ENCODE data around the gene PARVB.

GRCh38 chr22:44025171-44026065 is 1.3 kb downstream of the PARVB start:
- TF ChIP-seq CTCF (IDR thresholded peaks at IDR 0.05; ENCODE audit: control extremely low read depth in 1 of 3, insufficient read depth in 1 of 3, low read depth in 1 of 3, low read length in 3 of 3) (no peak), PHF8 (conservative IDR thresholded peaks at IDR 0.05; ENCODE audit: low read depth, low read length) (no peak), KDM4A (IDR thresholded peaks at IDR 0.05; ENCODE audit: low read depth, low read length, severe bottlenecking) (no peak), TEAD4 (IDR thresholded peaks at IDR 0.05; ENCODE audit: low read depth, low read length) (no peak), POLR2A (IDR thresholded peaks at IDR 0.05; ENCODE audit: control extremely low read depth in 1 of 2, low read depth in 2 of 2, low read length in 2 of 2) (no peak), MAX (IDR thresholded peaks at IDR 0.05) (no peak), TAF7 (optimal IDR thresholded peaks at IDR 0.05; ENCODE audit: borderline replicate concordance, low read depth, low read length) (no peak), E2F6 (IDR thresholded peaks at IDR 0.05) (no peak), ASH2L (IDR thresholded peaks at IDR 0.05; ENCODE audit: low read length) (no peak), MAFK (IDR thresholded peaks at IDR 0.05; ENCODE audit: low read depth, low read length) (no peak), EGR1 (IDR thresholded peaks at IDR 0.05; ENCODE audit: borderline replicate concordance, low read depth, low read length) (no peak), JUN (IDR thresholded peaks at IDR 0.05; ENCODE audit: low read depth, low read length) (no peak), SUZ12 (IDR thresholded peaks at IDR 0.05; ENCODE audit: low read length) (no peak)
